Gastroesophageal sphincter (tissue), 4 donors: ENCODE results near the gene DOCK10. TPM values are rescaled to one million over a fixed set of nuclear protein-coding genes. Genes with fewer than 3 reads are reported as not detected.

Experiments used
- ATAC-seq: fragments of 150-250 bp; one replicate; pipeline ENCODE4 v1.9.1; 2016; ENCODE audit warnings: mild to moderate bottlenecking, moderate library complexity
- H3K27ac ChIP-seq, 4 donors: fragments of 200-600 bp; sonication (generic) in 3 of 4; 1 replicate in 3 of 4; 2 replicates in 1 of 4; pipeline ENCODE4 v1.5.1; 2016 to 2019
- H3K27me3 ChIP-seq: fragments of 200-600 bp; sonication (generic); one replicate; pipeline ENCODE4 v1.5.1; 2019
- H3K36me3 ChIP-seq, 2 donors: fragments of 200-600 bp; sonication (generic); one replicate each; pipeline ENCODE4 v1.5.1; 2019; ENCODE audit warnings: control low read depth in 1 of 2
- H3K4me1 ChIP-seq, 3 donors: fragments of 200-600 bp; sonication (generic); 1 replicate in 2 of 3; 2 replicates in 1 of 3; pipeline ENCODE4 v1.5.1; 2016 to 2019; ENCODE audit warnings: control low read depth in 2 of 3
- H3K4me3 ChIP-seq, 2 donors: fragments of 200-600 bp; sonication (generic); one replicate each; pipeline ENCODE4 v1.5.1; 2019; ENCODE audit warnings: mild to moderate bottlenecking in 1 of 2, moderate library complexity in 1 of 2
- H3K9me3 ChIP-seq, 3 donors: fragments of 200-600 bp; sonication (generic); one replicate each; pipeline ENCODE4 v1.5.1; 2017 to 2019; ENCODE audit warnings: control low read depth in 2 of 3
- CTCF ChIP-seq, 4 experiments: fragments of 200-600 bp in 2 of 4; fragments of 450-650 bp in 2 of 4; sonication (generic) in 1 of 4; IDR thresholded peaks; one replicate each; pipeline ENCODE4 v1.5.1; 2017 to 2019; ENCODE audit warnings: antibody characterized with exemption in 4 of 4, mild to moderate bottlenecking in 2 of 4, moderate library complexity in 2 of 4
- EP300 ChIP-seq: sonication (generic); formaldehyde crosslinking; IDR thresholded peaks from one replicate; pipeline ENCODE4 v1.6.1; 2017; ENCODE audit warnings: antibody characterized with exemption, mild to moderate bottlenecking
- POLR2A ChIP-seq, 2 donors: fragments of 450-650 bp; IDR thresholded peaks; one replicate each; pipeline ENCODE4 v1.6.1; 2017; ENCODE audit warnings: antibody characterized with exemption in 2 of 2, mild to moderate bottlenecking in 2 of 2, moderate library complexity in 1 of 2
- POLR2AphosphoS5 ChIP-seq: sonication (generic); formaldehyde crosslinking; IDR thresholded peaks from one replicate; pipeline ENCODE4 v1.6.1; 2017; ENCODE audit warnings: antibody characterized with exemption
- WGBS, 2 donors: methylation state at CpG; one replicate each; pipeline ENCODE4 v1.1.5; 2018; ENCODE audit warnings: low coverage in 1 of 2; 5-methylcytosine and 5-hydroxymethylcytosine counted together
- total RNA-seq, 4 donors: library from RNA; depleted of rRNA; stranded (reverse); fragments of >200 nt; gene quantifications; one replicate each; pipeline ENCODE4 v1.1.0, GENCODE V29; 2016

DOCK10 gene
- total RNA-seq, 4 donors from 2014 or later: 3.6 to 12.6 (median 7.3) TPM

GRCh38 chr2:224982910-224983711, 59.2 kb downstream of the DOCK10 start:
- H3K4me1 ChIP-seq: peaks cover 0 to 28% (median 8%) of the 10 kb centered on the region in 3 donors
- H3K27ac ChIP-seq: peak overlapping the region; percentile 34 to 72 (median 54)
- no peaks in the 10 kb centered on the region for H3K27me3 ChIP-seq
- no peak for TF ChIP-seq CTCF (IDR thresholded peaks at IDR 0.05)
- no peak for TF ChIP-seq POLR2A (IDR thresholded peaks at IDR 0.05)
- TF ChIP-seq EP300: no peak
- no peak for TF ChIP-seq POLR2AphosphoS5
- H3K36me3 ChIP-seq: no peaks in the 10 kb centered on the region
- H3K9me3 ChIP-seq: no peaks in the 10 kb centered on the region
- 8 to 31% methylated on average over 13 to 14 of the region's 14 CpGs for WGBS, 2 donors
- ATAC-seq: no peak
- peak overlapping the region; percentile 26 to 37 for H3K4me3 ChIP-seq

- no peaks in the 10 kb centered on the region for H3K27me3 ChIP-seq
- H3K4me1 ChIP-seq: peaks cover 0 to 28% (median 8%) of the 10 kb centered on the region in 3 donors
- H3K27ac ChIP-seq: peak overlapping the region in 2 of 4 donors; percentile 44 to 65
- WGBS, 2 donors: 62 to 74% methylated on average over 5 to 8 of the region's 10 CpGs
- no peaks in the 10 kb centered on the region for H3K36me3 ChIP-seq
- no peak for ATAC-seq
- no peak for TF ChIP-seq CTCF (IDR thresholded peaks at IDR 0.05)
- TF ChIP-seq POLR2A (IDR thresholded peaks at IDR 0.05): no peak
- no peak for TF ChIP-seq EP300
- no peak for TF ChIP-seq POLR2AphosphoS5
- H3K4me3 ChIP-seq: peak overlapping the region in 1 of 2 donors; percentile 37
- H3K9me3 ChIP-seq: no peaks in the 10 kb centered on the region
These were observed 60.0 kb downstream of the DOCK10 start for GRCh38 chr2:224982226-224982625.

- Histone ChIP-seq H3K4me1 (peaks cover 0 to 10% (median 0%) of the 10 kb centered on the region in 3 donors), H3K36me3 (no peaks in the 10 kb centered on the region), H3K9me3 (no peaks in the 10 kb centered on the region), H3K4me3 (no peak overlapping the region), H3K27me3 (no peaks in the 10 kb centered on the region), H3K27ac (no peak overlapping the region)
- WGBS, 2 donors: 74 to 80% methylated on average over 6 to 7 of the region's 7 CpGs
- TF ChIP-seq CTCF (IDR thresholded peaks at IDR 0.05) (no peak), EP300 (no peak), POLR2AphosphoS5 (no peak), POLR2A (IDR thresholded peaks at IDR 0.05) (no peak)
- no peak for ATAC-seq
These were observed 65.4 kb downstream of the DOCK10 start for GRCh38 chr2:224976629-224977525.

GRCh38 chr2:224975761-224976160, 66.5 kb downstream of the DOCK10 start:
- TF ChIP-seq CTCF (IDR thresholded peaks at IDR 0.05): no peak
- TF ChIP-seq EP300: no peak
- no peak for TF ChIP-seq POLR2A (IDR thresholded peaks at IDR 0.05)
- TF ChIP-seq POLR2AphosphoS5: no peak
- H3K27ac ChIP-seq: no peak overlapping the region
- ATAC-seq: no peak
- H3K9me3 ChIP-seq: no peaks in the 10 kb centered on the region
- 57 to 78% methylated on average over 2 of the region's 4 CpGs for WGBS, 2 donors
- no peaks in the 10 kb centered on the region for H3K27me3 ChIP-seq
- no peak overlapping the region for H3K4me3 ChIP-seq
- no peaks in the 10 kb centered on the region for H3K36me3 ChIP-seq
- H3K4me1 ChIP-seq: peaks cover 0 to 10% (median 0%) of the 10 kb centered on the region in 3 donors
